Activated T-cell treated with anti-CD3 and anti-CD28 coated beads, Interleukin-2, amount 50 U/mL, for 4 hours (primary cell): ENCODE data around the gene MME. TPM values are rescaled to one million over a fixed set of nuclear protein-coding genes. Genes with fewer than 3 reads are reported as not detected.

ENCODE experiments used
- ATAC-seq, 2 donors: fragments of 200-7000 bp; cut with Tn5 transposase; one replicate each; pipeline ENCODE4 v1.10.0; 2021
- DNase-seq: peaks from one replicate; pipeline ENCODE4 v3.0.0-alpha.2; 2020
- H3K27me3 Mint-ChIP-seq: one replicate; pipeline ENCODE4 v1.8.0; 2021; ENCODE audit warnings: low read depth, mixed read lengths
- H3K36me3 Mint-ChIP-seq: one replicate; pipeline ENCODE4 v1.8.0; 2022; ENCODE audit warnings: mixed read lengths; ENCODE audit not compliant: insufficient read depth
- H3K4me1 Mint-ChIP-seq: one replicate; pipeline ENCODE4 v1.8.0; 2021; ENCODE audit warnings: low read depth, mixed read lengths
- H3K4me3 Mint-ChIP-seq: one replicate; pipeline ENCODE4 v1.8.0; 2021; ENCODE audit warnings: mild to moderate bottlenecking, moderate library complexity, mixed read lengths
- H3K9me3 Mint-ChIP-seq: one replicate; pipeline ENCODE4 v1.8.0; 2021; ENCODE audit warnings: mixed read lengths
- total RNA-seq, 3 donors: library from RNA; stranded (reverse); gene quantifications; one replicate each; pipeline ENCODE4 v1.2.1, GENCODE V29; 2021

The MME gene
- total RNA-seq, 3 donors from 2014 or later: 0.11 TPM; not detected in 2

- no peak overlapping the region for H3K4me3 Mint-ChIP-seq
- no peaks in the 10 kb centered on the region for H3K36me3 Mint-ChIP-seq
- no peak for ATAC-seq
- peaks cover 5% of the 10 kb centered on the region for H3K9me3 Mint-ChIP-seq
- no peaks in the 10 kb centered on the region for H3K4me1 Mint-ChIP-seq
- no peaks in the 10 kb centered on the region for H3K27me3 Mint-ChIP-seq
- DNase-seq: no peak
These were observed 9.8 kb upstream of the MME start for GRCh38 chr3:155070316-155070715.

DNA sequence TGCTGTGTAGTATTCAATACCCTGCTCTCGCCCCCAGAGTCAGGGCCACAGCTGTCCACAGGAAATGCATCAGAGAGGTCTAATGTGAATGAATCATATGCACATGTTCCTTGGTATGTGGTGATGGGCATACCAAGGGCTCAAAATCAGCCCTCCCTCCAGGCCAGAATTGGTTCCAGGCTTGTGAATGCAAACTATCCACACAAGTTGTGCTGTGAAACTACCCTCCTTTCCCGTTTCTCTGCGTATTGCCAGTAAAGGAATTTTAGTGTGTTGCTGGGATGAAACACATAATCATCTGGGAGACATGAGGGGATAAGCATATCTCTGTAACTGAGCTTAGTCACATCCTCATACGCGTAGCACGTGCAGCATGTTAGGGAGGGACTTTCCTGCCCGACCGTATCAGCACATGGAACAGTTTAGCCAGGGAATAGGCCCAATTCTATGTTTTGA lies 9.2 kb upstream of the MME start:
- Mint-ChIP-seq H3K27me3 (no peaks in the 10 kb centered on the region), H3K4me1 (no peaks in the 10 kb centered on the region), H3K9me3 (peaks cover 11% of the 10 kb centered on the region), H3K36me3 (no peaks in the 10 kb centered on the region), H3K4me3 (no peak overlapping the region)
- no peak for ATAC-seq
- no peak for DNase-seq

DNA sequence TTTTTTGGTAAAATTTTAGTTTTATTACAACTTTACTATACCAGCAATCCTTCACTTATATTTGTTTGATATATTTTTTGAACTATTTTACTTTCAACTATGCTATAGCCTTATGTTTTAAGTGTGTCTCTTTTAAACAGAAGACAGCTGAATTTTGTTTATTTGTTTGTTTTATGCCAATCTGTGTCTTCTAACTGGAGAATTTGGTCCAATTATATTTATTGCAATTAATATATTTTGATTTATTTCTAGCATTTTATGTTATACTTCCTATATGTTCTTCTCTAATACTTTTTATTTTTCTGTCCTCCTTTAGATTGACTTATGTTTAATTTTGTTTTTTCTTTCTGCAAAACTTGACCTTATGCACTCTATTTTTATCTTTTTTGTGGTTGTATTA lies 4.9 kb upstream of the MME start:
- peaks cover 25% of the 10 kb centered on the region for H3K27me3 Mint-ChIP-seq
- H3K4me3 Mint-ChIP-seq: no peak overlapping the region
- ATAC-seq (no peak), DNase-seq (no peak)
- peaks cover 12% of the 10 kb centered on the region for H3K9me3 Mint-ChIP-seq
- peaks cover 3% of the 10 kb centered on the region for H3K4me1 Mint-ChIP-seq
- H3K36me3 Mint-ChIP-seq: no peaks in the 10 kb centered on the region

DNA sequence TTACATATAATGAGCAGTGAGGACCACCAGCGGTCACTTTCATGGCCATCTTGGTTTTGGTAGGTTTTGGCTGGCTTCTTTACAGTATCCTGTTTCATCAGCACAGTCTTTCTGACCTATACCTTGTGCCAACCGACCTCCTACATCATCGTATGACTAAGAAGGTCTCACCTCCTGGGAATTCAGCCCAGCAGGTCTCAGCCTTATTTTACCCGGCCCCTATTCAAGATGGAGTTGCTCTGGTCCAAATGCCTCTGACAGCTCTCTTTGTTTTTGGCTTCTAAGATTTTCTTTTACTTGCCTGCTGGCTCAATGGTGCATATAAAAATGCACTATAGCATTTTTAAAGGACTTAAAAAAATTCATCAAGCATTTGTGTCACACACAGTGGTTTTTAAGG lies 3.2 kb upstream of the MME start:
- peaks cover 6% of the 10 kb centered on the region for H3K4me1 Mint-ChIP-seq
- H3K36me3 Mint-ChIP-seq: no peaks in the 10 kb centered on the region
- H3K9me3 Mint-ChIP-seq: peaks cover 12% of the 10 kb centered on the region
- DNase-seq (no peak), ATAC-seq (no peak)
- H3K4me3 Mint-ChIP-seq: no peak overlapping the region
- peaks cover 40% of the 10 kb centered on the region for H3K27me3 Mint-ChIP-seq

DNA sequence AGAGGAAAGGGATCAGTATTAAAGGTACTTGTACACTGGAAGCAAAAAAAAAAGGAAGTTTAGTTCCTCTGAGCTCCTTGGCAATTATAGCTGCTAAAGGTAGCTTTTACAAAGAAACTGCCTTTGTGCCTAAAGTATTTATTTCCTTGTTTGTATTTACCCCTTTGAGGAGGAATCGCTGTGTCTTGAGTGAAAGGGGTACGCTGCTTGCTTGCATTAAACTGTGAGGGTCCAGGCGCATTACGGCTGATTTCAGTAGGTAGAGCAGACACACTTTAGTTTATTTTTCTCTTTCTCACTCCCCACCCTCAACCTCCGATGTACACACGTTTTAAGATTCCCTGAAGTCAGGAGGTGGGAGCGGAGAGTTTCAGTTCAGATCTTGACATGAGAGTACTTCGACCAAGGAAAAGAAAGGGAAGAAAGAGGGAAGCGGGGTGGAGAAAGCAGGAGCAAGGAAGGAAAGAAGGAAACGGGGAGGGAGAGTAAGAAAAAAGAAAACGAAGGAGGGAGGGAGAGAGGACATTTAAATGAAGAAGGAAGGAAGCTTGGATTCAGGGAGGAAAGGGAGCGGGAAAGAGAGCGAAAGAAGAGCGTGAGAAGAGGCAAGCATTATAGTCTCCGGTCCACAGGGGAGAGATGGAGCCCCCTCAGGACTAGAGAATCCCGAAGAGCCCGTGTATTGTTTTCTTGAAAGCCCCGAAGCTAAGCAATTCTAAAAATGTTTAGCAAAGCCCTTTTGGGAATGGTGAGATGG lies 1.2 kb upstream of the MME start:
- H3K4me3 Mint-ChIP-seq: peak overlapping the region; percentile 56
- DNase-seq: no peak
- no peaks in the 10 kb centered on the region for H3K36me3 Mint-ChIP-seq

DNA sequence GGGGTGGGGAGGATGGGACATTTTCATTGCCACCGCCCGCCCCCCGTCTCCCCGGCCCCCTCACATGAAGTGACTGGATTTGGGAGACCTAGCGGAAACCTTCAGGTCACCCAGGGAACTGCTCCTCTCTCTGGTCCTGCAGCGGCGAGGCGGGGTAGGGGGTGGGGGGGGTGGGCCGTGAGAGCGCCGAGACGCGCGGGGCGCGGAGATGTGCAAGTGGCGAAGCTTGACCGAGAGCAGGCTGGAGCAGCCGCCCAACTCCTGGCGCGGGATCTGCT lies 712 bp upstream of the MME start:
- peaks cover 9% of the 10 kb centered on the region for H3K9me3 Mint-ChIP-seq
- peaks cover 6% of the 10 kb centered on the region for H3K4me1 Mint-ChIP-seq
- DNase-seq (no peak), ATAC-seq (peak; percentile 10 to 25)
- H3K4me3 Mint-ChIP-seq: no peak overlapping the region
- H3K36me3 Mint-ChIP-seq: no peaks in the 10 kb centered on the region
- H3K27me3 Mint-ChIP-seq: peaks cover 40% of the 10 kb centered on the region

More for the DNA sequence above, 1.2 kb upstream of the MME start:
- peaks cover 6% of the 10 kb centered on the region for H3K4me1 Mint-ChIP-seq
- H3K9me3 Mint-ChIP-seq: peaks cover 11% of the 10 kb centered on the region
- no peak for ATAC-seq
- peaks cover 40% of the 10 kb centered on the region for H3K27me3 Mint-ChIP-seq

- ATAC-seq (no peak), DNase-seq (no peak)
- Mint-ChIP-seq H3K4me1 (peaks cover 6% of the 10 kb centered on the region), H3K9me3 (peaks cover 4% of the 10 kb centered on the region), H3K27me3 (peaks cover 40% of the 10 kb centered on the region), H3K4me3 (no peak overlapping the region), H3K36me3 (no peaks in the 10 kb centered on the region)
These were observed 573 bp downstream of the MME start for GRCh38 chr3:155080692-155081091.

DNA sequence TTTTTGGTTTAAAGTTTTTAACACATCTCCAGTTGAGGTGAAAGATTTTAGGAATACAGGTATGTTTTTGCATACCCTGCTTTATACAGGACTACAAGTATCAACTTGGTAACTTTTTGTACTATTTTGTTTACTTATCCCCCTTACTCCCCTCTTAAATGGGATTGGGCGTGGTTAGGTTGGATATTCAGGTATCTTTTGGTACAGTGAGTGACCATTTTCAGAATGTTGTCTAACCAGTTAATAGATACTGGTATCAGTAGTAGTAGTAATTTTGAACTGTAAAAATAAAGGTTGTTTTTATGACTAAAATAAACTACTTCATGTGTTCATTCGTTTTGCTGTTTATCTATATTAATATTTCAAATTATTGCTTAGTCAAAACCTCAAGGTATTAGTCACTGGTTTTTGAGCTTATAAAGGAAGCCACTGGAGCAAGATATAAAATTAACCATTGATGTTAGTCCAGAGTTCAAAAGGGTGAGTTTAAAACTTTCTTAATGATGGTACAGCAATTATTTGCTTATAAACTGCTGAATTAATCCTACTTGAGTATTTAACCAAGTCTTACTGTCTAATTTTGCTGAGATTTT lies 3.3 kb downstream of the MME start:
- no peak overlapping the region for H3K4me3 Mint-ChIP-seq
- DNase-seq: no peak
- no peaks in the 10 kb centered on the region for H3K9me3 Mint-ChIP-seq

DNA sequence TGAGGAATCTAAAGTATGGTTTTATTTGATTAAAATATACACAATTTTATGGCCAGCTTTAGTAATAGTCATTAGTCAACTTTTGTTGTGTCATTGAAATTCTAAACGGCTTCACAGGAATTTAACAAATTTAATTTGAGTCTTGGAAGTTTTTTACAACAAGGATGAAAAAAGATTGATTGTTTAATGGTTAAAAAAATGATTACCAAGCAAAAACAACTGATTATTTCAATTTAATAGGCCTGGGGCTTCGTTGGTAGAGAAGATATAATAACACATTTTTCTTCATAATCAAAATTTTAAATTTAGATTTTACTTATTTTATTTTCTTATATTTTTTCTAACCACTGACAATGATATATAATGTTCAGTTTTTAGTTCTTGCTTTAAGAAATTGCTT lies 4.4 kb downstream of the MME start:
- Mint-ChIP-seq H3K4me1 (peaks cover 3% of the 10 kb centered on the region), H3K36me3 (no peaks in the 10 kb centered on the region), H3K27me3 (peaks cover 18% of the 10 kb centered on the region), H3K4me3 (no peak overlapping the region), H3K9me3 (no peaks in the 10 kb centered on the region)
- no peak for DNase-seq
- no peak for ATAC-seq

More for the DNA sequence above, 3.3 kb downstream of the MME start:
- Mint-ChIP-seq H3K4me1 (peaks cover 6% of the 10 kb centered on the region), H3K36me3 (no peaks in the 10 kb centered on the region), H3K27me3 (peaks cover 28% of the 10 kb centered on the region)
- ATAC-seq: no peak

- H3K4me1 Mint-ChIP-seq: no peaks in the 10 kb centered on the region
- H3K4me3 Mint-ChIP-seq: no peak overlapping the region
- no peaks in the 10 kb centered on the region for H3K9me3 Mint-ChIP-seq
- no peak for ATAC-seq
- DNase-seq: no peak
- H3K27me3 Mint-ChIP-seq: peaks cover 6% of the 10 kb centered on the region
- no peaks in the 10 kb centered on the region for H3K36me3 Mint-ChIP-seq
These were observed 5.9 kb downstream of the MME start for GRCh38 chr3:155086051-155086450.

- Mint-ChIP-seq H3K4me1 (no peaks in the 10 kb centered on the region), H3K4me3 (no peak overlapping the region), H3K27me3 (no peaks in the 10 kb centered on the region), H3K36me3 (no peaks in the 10 kb centered on the region), H3K9me3 (no peaks in the 10 kb centered on the region)
- ATAC-seq: no peak
- DNase-seq: no peak
These were observed 8.7 kb downstream of the MME start for GRCh38 chr3:155088706-155089345.

GRCh38 chr3:155089495-155089894 lies 9.4 kb downstream of the MME start:
- H3K36me3 Mint-ChIP-seq: no peaks in the 10 kb centered on the region
- no peak overlapping the region for H3K4me3 Mint-ChIP-seq
- H3K27me3 Mint-ChIP-seq: no peaks in the 10 kb centered on the region
- no peak for ATAC-seq
- no peaks in the 10 kb centered on the region for H3K4me1 Mint-ChIP-seq
- H3K9me3 Mint-ChIP-seq: no peaks in the 10 kb centered on the region
- no peak for DNase-seq

DNA sequence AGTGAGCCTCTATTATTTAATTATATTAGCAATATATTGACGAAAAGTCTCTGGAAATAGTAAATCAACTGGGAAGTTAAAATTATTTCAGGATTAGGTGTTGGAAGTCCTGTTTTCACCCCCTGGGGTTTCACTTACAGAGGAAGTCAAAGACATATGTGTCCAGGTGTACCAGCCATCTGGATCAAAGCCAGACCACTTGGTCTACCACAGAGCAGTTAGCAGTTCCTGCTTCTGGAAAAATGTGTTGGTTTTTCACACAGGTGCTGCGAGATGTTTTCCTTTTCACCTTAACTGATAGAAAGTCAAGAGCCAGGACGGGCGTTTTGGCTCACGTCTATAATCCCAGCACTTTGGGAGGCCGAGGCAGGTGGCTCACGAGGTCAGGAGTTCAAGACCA lies 13.1 kb downstream of the MME start:
- no peaks in the 10 kb centered on the region for H3K27me3 Mint-ChIP-seq
- DNase-seq: no peak
- ATAC-seq: no peak
- H3K4me1 Mint-ChIP-seq: no peaks in the 10 kb centered on the region
- H3K36me3 Mint-ChIP-seq: no peaks in the 10 kb centered on the region
- peaks cover 4% of the 10 kb centered on the region for H3K9me3 Mint-ChIP-seq
- H3K4me3 Mint-ChIP-seq: no peak overlapping the region

- ATAC-seq (no peak), DNase-seq (no peak)
- Mint-ChIP-seq H3K36me3 (no peaks in the 10 kb centered on the region), H3K27me3 (no peaks in the 10 kb centered on the region), H3K4me1 (no peaks in the 10 kb centered on the region), H3K4me3 (no peak overlapping the region), H3K9me3 (peaks cover 8% of the 10 kb centered on the region)
These were observed 16.3 kb downstream of the MME start for GRCh38 chr3:155096303-155097008.

DNA sequence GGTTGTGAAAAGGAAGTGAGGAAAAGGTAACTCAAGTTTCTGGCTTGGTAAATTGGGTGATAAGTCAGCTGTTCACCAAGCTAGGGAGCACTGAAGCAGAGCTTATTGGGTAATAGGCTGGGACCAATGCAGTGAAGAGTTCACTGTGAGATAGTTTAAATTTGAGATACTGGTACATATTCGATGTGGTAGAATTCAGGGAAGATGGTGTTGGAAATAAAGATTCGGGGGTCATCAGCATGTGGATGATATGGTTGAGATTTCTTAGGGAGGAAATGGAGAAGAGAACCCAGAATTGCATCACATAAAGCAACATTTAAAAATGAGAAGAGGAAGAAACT lies 16.9 kb downstream of the MME start:
- no peak overlapping the region for H3K4me3 Mint-ChIP-seq
- H3K4me1 Mint-ChIP-seq: no peaks in the 10 kb centered on the region

More for the DNA sequence above, 16.9 kb downstream of the MME start:
- DNase-seq: no peak
- Mint-ChIP-seq H3K9me3 (peaks cover 8% of the 10 kb centered on the region), H3K27me3 (no peaks in the 10 kb centered on the region), H3K36me3 (no peaks in the 10 kb centered on the region)
- ATAC-seq: no peak
